NCI-H226 (cell line): ENCODE results near the gene ZMYM3.
"Not testable (repeated sequence)": the region's sequence is repeated elsewhere in the genome, so short reads cannot be mapped to it uniquely, and the experiment has no call there.

Experiments
- DNase-seq: peaks from one replicate; pipeline ENCODE4 v3.0.0-alpha.2; 2015

Gene ZMYM3

DNA sequence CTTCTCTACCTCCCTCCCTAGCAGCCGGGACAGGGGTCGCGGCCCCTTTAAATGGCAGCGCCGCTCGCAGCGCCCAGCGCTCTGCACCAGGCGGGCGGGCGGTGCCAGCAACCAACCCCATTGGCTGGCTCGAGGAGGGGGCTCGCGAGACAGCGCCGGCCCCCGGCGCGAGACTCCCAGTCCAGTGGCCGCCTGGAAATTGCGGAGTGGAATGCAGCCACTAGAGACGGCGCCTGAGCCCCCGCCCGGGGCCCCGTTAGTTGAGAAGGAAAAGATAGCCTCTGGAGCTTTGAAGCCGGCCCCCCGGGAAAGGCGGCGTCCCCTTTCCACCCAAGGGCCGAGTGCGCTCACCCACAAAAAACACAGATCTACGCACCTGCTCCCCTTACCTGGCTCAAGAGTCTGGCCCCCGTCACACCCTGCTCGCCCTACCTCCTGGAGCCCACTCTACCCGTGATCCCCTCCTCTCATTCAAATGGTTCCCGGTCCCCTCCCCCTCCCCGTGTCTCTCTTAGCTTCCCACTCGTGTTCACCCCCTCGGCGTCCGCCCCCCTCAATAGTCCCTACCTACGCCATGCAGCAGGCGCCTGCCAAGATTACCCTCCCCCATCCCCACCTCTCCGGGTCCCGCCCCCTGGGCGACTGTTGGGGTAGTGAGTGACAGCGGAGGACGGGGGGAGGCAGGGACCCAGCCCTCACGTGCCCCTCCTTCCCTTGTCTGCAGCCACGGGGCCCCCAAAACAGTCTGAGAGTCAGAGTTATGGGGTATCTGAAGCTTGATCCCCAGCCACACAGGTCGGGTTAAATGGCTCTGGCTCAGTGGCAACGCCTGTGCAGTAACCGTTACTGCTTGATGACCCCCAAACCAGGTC lies at the start of gene ZMYM3:
TSS of gene ZMYM3 (minus strand) at position 49 of the 872 bp plus-strand sequence. CDS start 885 bp downstream, outside the sequence.
- DNase-seq = peak; percentile 80

DNA sequence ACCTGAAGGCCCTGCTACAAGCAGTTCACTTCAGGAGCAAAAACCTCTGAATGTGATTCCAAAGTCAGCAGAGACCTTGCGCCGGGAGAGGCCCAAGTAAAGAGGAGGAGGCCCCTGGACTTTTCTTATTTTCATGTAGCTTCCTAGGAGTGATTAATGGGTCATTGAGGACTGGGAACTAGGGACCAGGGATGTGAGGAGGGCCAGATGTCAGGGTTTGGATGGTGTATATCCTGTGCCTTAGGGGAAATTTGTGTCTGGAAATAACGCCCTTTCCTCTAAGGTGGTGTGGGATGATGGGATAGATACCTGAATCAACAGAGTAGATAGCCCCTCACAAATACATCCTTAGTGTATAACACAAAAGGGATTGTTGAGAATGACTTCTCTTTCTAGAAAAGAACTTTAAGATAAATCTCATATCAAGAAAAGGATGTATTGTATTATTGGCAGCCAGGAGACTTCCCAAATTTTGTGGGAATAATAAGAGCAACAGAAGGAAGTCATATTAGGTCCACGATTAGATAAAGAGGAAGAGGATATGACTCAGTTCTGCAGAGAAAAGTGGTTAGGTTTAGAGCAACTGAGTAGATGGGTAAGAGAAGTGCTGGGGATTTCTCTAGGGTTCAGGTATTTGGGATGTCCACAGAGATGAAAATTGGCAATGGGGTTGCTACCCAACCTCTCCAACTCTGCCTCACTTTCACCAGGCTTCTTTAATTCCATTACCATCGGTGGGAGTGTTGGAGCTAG lies 48.7 kb upstream of the ZMYM3 start:
- peak; percentile 31 for DNase-seq

DNA sequence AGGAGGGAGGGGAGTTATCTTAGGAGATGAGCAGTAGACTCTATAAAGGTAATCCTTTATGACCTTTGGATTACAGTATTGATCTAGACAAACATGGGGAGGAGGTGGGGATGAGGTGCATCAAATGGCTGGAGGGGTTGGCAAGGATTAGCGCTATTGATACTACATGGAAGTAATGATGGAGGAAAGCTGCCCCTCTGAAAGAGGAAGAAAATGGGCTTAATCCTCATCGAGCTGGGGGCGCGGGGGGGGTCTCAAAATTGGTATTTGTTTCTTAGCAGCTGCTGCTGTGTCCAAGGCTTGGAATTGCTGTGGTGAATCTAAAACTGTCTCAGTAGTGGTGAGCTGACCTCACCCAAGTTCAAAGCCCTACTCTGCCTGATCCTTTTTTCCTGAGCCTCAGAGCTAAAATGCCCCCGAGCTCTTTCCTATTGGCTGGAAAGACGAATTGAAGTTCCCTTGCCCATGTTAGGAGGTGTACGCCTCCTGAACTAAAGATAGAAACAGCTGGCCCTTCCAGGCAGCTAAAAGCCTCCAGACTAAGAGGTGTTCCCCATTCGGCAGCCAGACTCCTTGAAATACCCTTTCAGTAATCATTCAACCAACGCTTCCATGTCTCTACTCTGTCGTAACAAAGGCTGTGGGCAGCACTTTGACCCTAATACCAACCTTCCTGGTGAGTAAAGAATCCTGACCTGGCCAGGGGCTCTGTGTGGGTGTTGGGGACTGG lies 47.4 kb upstream of the ZMYM3 start, which contains the start of gene ITGB1BP2:
TSS of gene ITGB1BP2 (plus strand) at position 556 of the 730 bp plus-strand sequence. CDS start at position 613, 57 bp downstream.
- no peak for DNase-seq

DNA sequence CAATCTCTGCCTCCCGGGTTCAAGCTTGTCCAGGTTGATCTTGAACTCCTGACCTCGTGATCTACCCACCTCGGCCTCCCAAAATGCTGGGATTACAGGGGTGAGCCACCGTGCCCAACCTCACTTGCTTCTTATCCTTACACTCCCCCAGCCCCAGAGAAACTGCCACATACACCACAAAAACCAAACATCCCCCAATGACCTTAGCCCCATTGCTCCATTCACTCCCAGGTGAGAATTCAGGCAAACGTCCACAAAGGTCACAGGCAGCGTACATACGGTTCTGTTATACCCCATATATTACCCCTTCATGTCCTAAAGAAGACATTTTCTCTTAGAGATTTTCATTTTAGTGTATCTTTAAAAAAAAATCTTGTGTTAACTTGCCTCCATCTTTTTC lies 46.6 kb upstream of the ZMYM3 start:
- not testable (repeated sequence) for DNase-seq

DNA sequence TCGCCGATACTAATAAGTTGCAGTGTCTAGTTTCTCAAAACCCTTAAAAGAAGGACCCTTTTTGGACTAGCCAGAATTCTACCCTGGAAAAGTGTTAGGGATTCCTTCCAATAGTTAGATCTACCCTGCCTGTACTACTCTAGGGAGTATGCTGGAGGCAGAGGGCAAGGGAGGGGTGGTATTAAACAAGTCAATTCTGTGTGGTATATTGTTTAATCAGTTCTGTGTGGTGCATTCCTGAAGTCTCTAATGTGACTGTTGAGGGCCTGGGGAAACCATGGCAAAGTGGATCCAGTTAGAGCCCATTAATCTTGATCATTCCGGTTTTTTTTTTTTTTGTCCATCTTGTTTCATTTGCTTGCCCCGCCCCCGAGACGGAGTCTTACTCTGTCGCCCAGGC lies 46.1 kb upstream of the ZMYM3 start:
- DNase-seq = not testable (repeated sequence)

DNA sequence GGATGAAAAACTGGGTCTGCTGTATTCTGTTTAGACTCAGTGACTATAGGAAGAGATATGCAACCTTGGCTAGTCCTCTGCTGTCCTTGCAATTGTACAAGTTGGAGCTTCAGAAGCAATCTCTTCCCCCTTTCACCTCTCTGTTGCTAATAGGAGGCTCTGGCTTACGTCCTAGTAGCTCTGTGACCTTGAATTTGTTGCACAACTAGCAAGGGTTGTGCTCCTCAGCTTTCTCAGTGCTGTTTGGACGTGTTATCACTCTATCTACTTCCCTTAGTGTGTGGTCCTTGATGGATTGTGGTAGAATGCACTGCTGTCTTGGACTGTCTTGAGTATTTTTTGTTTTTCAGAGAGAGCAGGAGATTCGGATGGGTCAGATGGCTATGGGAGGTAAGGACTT lies 44.2 kb upstream of the ZMYM3 start:
- DNase-seq = no peak

DNA sequence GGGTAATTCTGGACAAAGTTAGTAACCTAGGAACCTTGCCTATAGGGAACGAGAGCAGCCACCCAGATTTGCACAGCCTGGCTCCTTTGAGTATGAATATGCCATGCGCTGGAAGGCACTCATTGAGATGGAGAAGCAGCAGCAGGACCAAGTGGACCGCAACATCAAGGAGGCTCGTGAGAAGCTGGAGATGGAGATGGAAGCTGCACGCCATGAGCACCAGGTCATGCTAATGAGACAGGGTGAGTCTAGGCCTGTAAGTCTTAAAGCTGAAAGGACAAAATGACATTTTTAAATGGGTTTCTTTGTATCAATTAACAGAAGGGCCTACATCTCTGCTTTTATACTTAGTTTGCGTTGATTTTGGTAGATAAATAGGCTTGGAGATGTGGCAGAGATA lies 42.9 kb upstream of the ZMYM3 start:
- no peak for DNase-seq

DNA sequence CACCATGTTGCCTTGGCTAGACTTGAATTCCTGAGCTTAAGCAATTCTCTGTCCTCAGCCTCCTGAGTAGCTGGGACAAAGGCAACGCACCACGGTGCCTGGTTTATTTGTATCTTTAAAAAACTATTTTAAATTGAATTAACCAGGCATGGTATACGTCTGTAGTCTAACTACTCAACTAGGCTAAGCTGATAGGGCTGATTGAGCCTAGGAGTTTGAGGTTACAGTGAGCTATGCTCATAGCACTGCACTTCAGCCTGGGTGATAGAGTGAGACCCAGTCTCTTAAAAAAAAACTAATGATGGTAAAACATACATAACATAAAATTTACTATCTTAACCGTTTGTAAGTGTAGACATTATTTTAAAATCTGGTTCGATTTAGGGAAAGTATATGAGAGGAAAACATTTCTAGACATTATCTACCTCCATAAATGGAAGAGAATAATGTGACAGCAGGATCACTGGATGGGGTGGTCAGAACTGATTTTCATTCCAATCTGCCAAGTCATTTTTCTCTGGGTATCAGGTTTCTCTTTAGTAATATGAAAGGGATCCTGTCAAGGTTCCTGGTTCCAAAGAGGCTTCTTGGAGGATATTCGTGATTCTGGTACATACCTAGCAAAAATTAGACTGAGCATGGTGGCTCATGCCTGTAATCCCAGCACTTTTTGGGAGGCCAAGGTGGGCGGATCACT lies 38.9 kb upstream of the ZMYM3 start:
- no peak for DNase-seq

DNA sequence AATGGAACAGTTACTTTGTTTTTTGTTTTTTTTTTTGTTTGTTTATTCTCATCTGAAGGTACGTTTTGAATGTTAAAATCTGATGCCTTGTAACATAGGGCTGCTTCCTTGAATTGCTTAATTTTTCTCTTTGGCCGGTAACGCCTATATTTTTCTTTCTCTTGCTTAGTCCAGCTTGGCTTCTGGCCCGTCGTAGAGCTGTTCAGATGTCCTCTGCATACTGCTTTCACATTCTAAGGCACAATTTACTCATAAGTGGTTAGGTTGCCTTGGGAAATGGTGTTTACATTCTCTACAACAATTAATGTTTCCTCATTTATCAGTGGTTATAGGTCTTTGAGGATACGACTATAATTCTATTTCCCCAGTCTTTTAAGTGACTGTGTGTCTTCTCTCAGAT lies 37.4 kb upstream of the ZMYM3 start:
- no peak for DNase-seq

DNA sequence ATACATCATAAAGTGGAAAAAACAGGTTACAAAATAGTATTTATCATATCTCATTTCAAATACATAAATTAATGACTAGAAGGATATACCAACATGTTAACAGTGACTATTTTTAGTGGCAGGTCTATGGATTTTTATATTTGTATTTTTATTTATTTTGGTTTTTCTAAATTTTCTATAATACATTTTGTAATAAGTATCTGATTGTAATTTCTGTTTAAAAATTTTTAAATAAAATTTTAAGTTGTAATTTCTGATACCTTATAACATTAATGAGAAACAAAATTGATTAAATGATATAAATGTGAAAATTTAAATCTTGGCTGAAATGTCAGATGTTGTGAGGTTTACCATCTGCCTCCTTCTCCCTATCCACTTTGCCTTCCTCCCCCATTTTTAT lies 32.0 kb upstream of the ZMYM3 start:
- no peak for DNase-seq

DNA sequence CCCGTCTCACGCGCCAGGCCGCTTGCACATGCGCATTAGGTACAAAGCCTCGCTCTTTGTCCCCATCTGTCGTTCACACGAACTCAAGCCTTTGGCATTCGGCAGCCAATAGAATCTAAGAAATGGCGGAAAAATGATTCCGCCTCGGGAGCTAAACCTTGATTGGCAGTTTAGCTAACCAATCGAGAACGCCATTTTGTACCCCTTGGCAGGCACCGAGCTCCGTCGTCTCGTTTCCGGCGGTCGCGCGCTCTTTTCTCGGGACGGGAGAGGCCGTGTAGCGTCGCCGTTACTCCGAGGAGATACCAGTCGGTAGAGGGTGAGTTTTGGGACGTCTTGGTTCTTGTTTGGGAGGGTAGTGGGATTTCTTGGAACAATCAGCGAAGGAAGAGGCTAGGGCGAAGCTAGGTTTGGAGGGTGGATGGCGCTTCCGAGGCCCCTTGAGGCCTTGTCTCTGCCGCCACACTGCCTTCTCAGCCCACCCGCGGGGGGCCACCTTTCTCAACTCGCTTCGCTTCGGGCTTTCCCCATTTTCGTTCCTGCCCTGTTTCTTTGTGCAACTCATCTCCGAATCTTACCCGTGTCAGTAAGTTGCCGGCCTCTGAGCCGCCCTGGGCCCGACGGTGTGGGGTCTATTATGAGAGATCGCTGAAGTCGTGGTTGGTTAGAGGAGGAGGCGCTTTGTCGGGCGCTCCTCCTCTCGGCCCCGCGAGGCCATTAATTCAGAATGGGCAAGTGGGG lies 29.6 kb upstream of the ZMYM3 start, which contains the start of gene NONO:
TSS of gene NONO (plus strand) at position 233 of the 741 bp plus-strand sequence. CDS start 7,003 bp downstream, outside the sequence.
- peak; percentile 97 for DNase-seq

DNA sequence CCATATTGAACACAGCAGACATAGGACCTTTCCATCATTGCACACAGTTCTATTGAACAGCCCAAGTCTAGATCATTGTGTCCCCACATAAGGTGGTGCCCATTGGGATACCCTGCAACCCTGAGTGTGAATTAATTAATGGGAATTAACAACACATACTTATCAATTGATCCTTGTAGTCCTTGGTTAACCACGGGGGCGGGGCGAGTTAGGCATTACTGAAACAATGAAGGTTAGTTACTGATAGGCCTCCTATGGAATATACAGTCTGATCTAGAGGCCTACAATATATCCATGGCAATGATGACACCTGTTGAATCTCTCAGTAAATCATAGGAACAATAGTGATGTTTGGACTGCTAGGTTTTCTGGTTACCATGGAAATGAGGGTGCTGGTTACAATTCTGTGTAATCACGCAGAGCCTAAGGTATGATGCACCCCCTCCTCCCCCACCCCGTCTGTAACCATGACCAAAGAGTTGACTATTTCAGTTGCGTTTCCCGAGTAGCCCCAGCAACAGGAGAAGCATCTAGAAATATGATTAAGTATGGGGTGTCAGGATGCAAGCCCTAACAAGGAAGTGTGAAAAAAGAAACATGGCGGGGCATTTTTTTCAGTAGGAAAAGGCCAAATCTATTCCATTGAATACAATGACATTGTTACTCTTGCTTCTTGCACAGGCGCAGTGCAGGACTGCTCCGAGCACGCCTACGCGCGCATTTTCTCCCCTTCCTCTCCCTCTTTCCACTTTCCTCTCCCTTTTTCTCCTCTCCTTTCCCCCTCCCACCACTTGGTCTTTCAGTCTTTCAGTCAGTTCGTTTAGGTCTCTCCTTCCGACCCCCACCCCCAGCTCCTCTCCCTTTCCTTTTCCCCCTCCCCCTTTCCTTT lies 28.8 kb upstream of the ZMYM3 start:
- peak; percentile 38 for DNase-seq

DNA sequence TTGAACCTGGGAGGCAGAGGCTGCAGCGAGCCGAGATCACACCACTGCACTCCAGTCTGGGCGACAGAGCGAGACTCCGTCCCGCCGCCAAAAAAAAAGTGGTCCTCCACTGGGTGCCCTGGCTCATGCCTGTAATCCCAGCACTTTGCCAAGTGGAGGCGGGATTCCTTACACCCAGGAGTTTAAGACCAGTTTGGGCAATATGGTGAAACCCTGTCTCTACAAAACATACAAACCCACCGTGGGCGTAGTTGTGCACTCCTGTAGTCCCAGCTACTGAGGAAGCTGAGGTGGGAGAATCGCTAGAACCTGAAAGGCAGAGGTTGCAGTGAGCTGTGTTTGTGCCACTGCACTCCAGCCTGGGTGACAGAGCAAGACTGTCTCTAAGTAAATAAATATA lies 27.4 kb upstream of the ZMYM3 start:
- DNase-seq = not testable (repeated sequence)

DNA sequence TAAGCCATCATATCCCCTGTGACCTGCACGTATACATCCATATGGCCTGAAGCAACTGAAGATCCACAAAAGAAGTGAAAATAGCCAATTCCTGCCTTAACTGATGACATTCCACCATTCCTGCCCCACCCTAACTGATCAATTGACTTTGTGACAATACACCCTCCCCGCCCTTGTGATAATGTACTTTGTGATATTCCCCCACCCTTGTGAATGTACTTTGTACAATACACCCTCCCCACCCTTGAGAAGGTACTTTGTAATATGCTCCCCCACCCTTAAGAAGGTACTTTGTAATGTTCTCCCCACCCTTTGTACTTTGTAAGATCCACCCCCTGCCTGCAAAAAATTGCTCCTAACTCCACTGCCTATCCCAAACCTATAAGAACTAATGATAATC lies 18.4 kb upstream of the ZMYM3 start:
- DNase-seq = not testable (repeated sequence)

DNA sequence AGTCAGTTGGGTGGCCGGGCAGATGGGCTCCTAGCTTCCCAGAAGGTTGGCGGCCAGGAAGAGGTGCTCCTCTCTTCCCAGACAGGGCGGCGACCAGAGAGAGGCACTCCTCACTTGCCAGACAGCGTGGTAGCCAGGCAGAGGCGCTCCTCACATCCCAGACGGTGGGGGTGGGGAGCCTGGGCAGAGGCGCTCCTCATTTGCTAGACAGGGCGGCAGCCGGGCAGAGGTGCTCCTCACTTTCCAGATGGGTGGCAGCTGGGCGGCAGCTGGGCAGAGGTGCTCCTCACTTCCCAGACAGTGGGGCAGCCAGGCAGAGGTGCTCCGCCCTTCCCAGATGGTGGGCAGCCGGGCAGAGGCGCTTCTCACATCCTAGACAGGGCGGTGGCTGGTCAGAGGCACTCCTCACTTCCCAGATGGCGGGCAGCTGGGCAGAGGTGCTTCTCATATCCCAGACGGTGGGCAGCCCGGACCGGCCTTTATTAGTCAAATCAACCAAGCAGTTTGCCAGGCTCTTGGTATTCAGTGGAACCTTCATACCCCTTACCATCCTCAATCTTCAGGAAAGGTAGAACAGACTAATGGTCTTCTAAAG lies 16.0 kb upstream of the ZMYM3 start:
- DNase-seq = no peak

DNA sequence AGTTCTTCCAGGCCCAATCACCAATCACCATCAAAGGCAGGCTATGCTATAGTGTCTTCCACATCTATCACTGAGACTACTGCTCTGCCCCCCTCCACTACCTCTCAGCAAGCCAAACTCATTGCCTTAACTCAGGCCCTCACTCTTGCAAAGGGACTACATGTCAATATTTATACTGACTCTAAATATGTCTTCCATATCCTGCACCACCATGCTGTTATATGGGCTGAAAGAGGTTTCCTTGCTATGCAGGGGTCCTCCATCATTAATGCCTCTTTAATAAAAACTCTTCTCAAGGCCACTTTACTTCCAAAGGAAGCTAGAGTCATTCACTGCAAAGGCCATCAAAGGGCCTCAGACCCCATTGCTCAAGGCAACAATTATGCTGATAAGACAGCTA lies 14.7 kb upstream of the ZMYM3 start:
- DNase-seq = not testable (repeated sequence)

DNA sequence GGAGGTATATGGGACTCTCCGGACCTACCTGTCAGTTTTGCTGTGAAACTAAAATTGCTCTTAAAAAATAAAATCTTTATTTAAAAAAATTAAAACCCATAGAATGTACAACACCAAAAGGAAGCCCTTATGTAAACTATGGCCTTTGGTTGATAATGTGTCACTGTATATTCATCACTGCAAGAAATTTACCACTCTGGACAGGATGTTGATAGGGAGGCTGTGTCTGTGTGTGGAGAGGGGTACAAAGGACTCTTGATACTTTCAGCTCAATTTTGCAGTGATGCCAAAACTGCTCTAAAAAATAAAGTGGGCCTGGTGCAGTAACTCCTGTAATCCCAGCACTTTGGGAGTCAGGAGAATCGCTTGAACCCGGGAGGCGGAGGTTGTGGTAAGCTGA lies 2.9 kb upstream of the ZMYM3 start:
- DNase-seq = no peak

DNA sequence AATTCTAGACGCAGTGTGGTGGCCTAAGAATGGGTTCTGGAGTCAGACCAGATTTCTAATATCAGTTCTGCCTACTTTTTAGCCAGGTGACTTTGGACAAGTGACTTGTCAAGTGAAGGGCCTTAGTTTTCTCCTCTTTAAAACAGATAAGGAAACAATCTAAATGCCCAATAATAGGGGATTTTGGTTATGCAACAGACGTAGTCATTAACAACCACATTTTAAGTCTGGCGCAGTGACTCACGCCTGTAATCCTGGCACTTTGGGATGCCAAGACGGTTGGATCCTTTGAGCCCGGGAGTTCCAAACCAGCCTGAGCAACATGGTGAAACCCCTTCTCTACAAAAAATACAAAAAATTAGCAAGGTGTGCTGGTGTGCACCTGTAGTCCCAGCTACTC lies 2.1 kb upstream of the ZMYM3 start:
- no peak for DNase-seq

DNA sequence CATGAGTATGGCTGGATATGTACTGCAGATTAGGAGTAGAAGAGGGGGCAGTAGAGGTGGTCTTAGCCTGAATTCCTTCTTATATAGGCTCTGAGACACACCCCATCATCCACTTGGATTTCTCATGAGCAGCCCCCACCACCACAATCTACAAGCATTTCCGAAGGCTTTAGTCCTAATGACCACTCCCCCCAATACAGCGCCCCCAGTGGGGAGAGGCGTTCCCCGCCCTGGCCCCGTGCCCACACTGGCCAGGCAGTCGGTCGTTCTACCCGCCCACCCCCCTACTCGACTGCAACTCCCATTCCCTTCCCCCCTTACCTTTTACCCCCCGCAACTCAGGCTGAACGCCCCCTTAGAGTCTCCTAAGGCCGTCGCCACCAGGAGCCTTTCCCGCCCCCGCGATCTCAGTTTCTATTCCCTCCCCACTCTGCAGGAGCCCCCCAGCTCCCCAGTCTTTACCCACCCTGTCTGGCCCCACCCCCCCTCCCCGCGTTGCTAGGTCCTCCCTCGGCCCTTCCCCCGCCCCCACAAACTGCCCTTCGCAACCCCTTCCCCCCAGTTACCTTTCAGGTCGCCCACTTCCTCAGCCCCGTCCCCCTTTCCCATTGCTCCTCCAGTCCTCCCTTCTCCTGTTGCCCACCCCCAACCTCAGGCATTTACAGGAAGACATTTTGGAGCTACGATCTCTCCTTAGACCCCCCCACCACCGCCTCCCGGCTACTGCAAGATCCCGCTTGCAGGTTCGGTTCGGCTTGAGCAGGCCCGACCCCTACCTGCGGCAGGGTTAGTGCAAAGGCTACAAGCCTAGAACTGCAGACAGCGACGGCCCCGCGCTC lies 468 bp downstream of the ZMYM3 start:
- no peak for DNase-seq
